BLaER1 (cell line): ENCODE measurements around the gene CES2.

Experiments used
- H3K27ac ChIP-seq: shearing (Covaris generic); formaldehyde crosslinking; 2 replicates; pipeline ENCODE4 v1.8.1; 2022
- H3K27me3 ChIP-seq: shearing (Covaris generic); formaldehyde crosslinking; 2 replicates; pipeline ENCODE4 v1.8.1; 2022
- H3K36me3 ChIP-seq: shearing (Covaris generic); formaldehyde crosslinking; 2 replicates; pipeline ENCODE4 v1.8.1; 2022
- H3K4me1 ChIP-seq: shearing (Covaris generic); formaldehyde crosslinking; 2 replicates; pipeline ENCODE4 v1.8.1; 2022
- H3K4me2 ChIP-seq: shearing (Covaris generic); formaldehyde crosslinking; 2 replicates; pipeline ENCODE4 v1.8.1; 2022
- H3K4me3 ChIP-seq: shearing (Covaris generic); formaldehyde crosslinking; 2 replicates; pipeline ENCODE4 v1.8.1; 2022
- H3K9ac ChIP-seq: shearing (Covaris generic); formaldehyde crosslinking; 2 replicates; pipeline ENCODE4 v1.8.1; 2022
- H3K9me3 ChIP-seq: shearing (Covaris generic); formaldehyde crosslinking; 2 replicates; pipeline ENCODE4 v1.8.1; 2022
- H4K20me1 ChIP-seq: shearing (Covaris generic); formaldehyde crosslinking; 2 replicates; pipeline ENCODE4 v1.8.1; 2022
- Cebpa-rat ChIP-seq: shearing (Covaris generic); IDR thresholded peaks from 2 replicates; pipeline ENCODE4 v1.8.1; 2022

The CES2 gene

DNA sequence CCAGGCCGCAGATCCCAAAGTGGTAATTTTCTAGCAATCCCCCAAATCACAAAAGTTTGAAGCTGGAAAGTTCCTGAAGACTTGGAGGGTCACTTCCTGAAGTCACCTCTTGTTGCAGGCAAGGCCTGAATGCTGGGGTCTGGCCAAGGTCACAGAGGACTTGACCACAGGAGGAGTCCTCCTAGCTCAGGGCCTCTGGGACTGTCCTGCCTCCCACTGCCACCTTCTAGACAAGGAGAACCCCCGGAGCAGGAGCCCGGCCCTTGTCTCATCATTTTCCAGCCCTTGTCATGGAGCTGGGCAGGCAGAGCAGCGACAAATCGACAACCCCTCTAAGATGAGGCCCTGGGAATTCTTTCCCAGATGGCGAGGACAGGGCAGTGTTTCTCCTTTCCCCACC lies 17.0 kb upstream of the CES2 start:
- Histone ChIP-seq H3K4me2 (no peak overlapping the region; the same call in 1 of the 2 replicates), H3K9ac (no peak overlapping the region), H3K9me3 (no peaks in the 10 kb centered on the region), H3K27ac (no peak overlapping the region), H3K4me1 (peaks cover 47% of the 10 kb centered on the region), H4K20me1 (no peaks in the 10 kb centered on the region), H3K27me3 (no peaks in the 10 kb centered on the region), H3K36me3 (no peaks in the 10 kb centered on the region), H3K4me3 (no peak overlapping the region)
- no peak for TF ChIP-seq Cebpa-rat

DNA sequence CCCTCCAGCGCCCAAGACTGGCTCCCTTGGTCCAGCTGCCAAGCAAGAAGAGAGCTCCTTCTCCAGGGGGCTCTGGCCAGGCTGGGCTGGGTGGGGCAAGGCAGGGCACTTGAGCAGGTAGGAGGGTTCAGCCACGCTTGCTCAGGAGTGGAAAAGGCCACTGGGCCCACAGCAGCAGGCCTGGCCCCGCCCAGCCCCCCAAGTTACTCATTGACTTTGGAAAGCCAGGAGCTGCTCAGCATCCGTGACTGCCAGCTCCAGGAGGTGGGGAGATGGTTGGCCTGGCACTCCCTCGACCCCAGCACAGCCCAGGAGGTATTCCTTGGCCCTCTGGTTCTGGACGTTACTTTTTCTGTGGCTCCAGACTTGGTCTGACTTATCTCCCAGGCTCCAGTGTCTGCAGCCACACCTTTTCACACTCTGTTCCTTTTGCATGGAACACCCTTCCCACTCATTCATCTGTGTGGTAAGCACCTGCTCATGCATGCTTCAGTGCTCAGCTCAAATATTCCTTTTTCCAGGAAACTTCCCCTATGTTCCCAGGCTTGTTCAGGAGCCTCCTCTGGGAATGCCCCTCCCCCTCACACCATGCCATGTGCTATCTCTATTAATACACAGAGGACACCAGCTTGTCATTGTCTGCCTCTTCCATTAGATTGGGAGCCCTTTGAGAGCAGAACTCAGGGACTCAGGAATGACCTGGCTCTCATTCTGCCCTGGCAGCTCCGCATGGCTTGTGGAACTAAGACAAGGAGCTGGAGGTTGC lies 16.3 kb upstream of the CES2 start, which contains the start of gene CDH16:
Gene CDH16 (minus strand): TSS at position 83 of the 766 bp plus-strand sequence. CDS start 820 bp downstream, outside the sequence.
- H3K9me3 ChIP-seq, result no peaks in the 10 kb centered on the region
- peaks cover 54% of the 10 kb centered on the region for H3K4me1 ChIP-seq
- H3K36me3 ChIP-seq, result no peaks in the 10 kb centered on the region
- H3K4me2 ChIP-seq, result peak within 1 kb of the TSS; percentile 45
- H3K27me3 ChIP-seq, result 0 out of 2 replicates have a peak, but pooled peaks cover under 1% of the 10 kb centered on the region
- no peaks in the 10 kb centered on the region for H4K20me1 ChIP-seq
- no peak for TF ChIP-seq Cebpa-rat
- 0 out of 2 replicates have a peak within 1 kb of the TSS, but pooled peaks have one; percentile 3 for H3K9ac ChIP-seq
- H3K4me3 ChIP-seq, result no peak within 1 kb of the TSS
- H3K27ac ChIP-seq, result 0 out of 2 replicates have a peak within 1 kb of the TSS, but pooled peaks have one; percentile 18

DNA sequence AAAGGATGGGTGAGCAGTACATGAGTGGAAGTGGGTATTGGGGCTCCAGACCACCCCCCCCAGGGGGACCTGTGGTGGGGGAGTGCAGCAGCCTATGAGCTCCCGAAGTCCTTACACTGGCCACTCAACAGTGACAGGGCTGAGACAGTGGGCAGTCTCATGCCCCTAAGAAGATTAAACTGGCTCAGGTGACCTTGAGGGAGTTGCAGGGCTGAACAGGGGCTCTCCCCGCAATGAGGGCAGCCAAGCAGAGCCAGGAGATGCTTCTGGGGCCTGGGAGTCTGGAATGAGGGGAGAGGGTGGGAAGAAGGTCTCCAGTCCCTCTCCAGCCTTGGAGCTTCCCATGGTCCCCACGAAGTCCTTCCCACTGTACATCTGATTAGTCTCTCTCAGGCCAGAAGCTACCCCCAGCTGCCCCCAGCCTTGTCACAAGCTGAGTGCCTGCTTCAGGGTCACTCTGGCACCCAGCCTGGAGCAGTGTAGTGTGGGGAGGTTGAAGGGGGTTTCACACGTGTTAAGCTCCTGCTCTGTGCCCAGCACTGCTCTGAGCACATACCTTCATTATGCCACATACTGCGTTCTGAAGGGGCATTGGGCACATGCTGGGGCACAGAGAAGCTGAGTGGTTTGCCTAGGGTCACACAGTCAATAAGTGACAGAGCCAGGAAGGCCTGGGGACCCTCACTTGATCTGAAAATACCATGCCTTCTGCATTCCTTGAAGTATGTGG lies 15.6 kb upstream of the CES2 start:
- H3K9me3 ChIP-seq, result no peaks in the 10 kb centered on the region
- no peaks in the 10 kb centered on the region for H3K36me3 ChIP-seq
- H3K27ac ChIP-seq, result 0 out of 2 replicates have a peak overlapping the region, but pooled peaks have one; percentile 18
- H4K20me1 ChIP-seq, result no peaks in the 10 kb centered on the region
- H3K9ac ChIP-seq, result 0 out of 2 replicates have a peak overlapping the region, but pooled peaks have one; percentile 3
- H3K27me3 ChIP-seq, result peaks cover 8% of the 10 kb centered on the region
- H3K4me2 ChIP-seq, result peak overlapping the region; percentile 45
- TF ChIP-seq Cebpa-rat, result no peak
- H3K4me3 ChIP-seq, result no peak overlapping the region
- H3K4me1 ChIP-seq, result peaks cover 61% of the 10 kb centered on the region

DNA sequence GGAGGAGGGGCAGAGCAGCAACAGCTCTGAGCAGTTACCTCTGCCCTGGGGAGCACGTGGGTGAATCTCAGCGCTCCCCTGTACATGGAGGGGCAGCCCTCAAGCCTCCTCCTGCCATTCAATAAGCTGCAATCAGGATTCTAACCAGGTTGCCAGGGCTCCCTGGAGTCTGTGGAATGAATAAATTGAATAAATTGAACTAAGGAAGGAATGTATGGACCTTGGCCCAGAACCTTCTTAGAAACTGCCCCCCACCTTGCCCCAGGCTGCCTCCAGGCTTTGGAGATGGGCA lies 15.1 kb upstream of the CES2 start:
- TF ChIP-seq Cebpa-rat, result no peak
- H3K27ac ChIP-seq, result no peak overlapping the region
- H3K4me1 ChIP-seq, result peaks cover 66% of the 10 kb centered on the region
- H3K27me3 ChIP-seq, result peaks cover 13% of the 10 kb centered on the region
- H3K4me3 ChIP-seq, result no peak overlapping the region
- no peaks in the 10 kb centered on the region for H3K9me3 ChIP-seq
- H3K9ac ChIP-seq, result no peak overlapping the region
- H4K20me1 ChIP-seq, result no peaks in the 10 kb centered on the region
- peak overlapping the region; percentile 45 for H3K4me2 ChIP-seq
- H3K36me3 ChIP-seq, result no peaks in the 10 kb centered on the region

DNA sequence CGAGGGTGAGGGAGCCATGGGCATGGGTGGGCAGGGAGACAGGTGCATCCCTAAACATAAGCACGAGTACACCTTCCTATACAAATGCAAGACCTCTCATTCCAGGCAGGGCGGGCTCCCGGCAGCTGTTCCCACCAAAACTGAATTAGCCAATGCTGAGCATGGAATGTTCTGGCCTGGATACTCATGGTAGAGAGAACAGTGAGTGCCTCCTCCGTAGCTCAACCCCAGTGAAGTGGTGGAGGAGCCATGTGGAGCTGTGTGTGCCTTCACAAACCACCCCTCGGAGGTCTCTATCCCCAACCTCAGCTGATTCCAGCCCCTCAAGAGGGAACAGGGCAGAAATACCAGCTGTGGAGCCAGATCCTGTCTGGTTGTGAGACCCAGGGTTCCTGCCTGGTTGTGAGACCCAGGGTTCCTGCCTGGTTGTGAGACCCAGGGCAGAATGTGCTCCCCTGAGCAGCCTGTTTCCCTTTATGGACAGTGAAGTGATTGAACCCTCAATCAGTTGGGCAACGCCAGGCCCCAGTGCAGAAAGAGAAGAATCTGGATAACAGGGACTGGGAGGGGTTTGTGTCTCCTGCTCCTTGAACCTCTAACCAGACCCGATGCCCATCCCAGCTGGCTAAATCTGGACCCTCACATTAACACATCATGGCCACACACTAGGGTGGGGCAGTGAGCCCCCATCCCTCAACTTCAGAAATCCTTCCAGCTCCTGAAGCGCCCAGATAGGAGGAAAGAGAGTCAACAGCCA lies 14.2 kb upstream of the CES2 start:
- H4K20me1 ChIP-seq, result no peaks in the 10 kb centered on the region
- H3K27me3 ChIP-seq, result peaks cover 22% of the 10 kb centered on the region
- peaks cover 75% of the 10 kb centered on the region for H3K4me1 ChIP-seq
- H3K9me3 ChIP-seq, result no peaks in the 10 kb centered on the region
- H3K9ac ChIP-seq, result peak overlapping the region; percentile 48; the same call in 1 of the 2 replicates
- no peak overlapping the region for H3K4me3 ChIP-seq
- H3K4me2 ChIP-seq, result peak overlapping the region; percentile 90
- H3K36me3 ChIP-seq, result no peaks in the 10 kb centered on the region
- H3K27ac ChIP-seq, result peak overlapping the region; percentile 89
- TF ChIP-seq Cebpa-rat, result no peak

DNA sequence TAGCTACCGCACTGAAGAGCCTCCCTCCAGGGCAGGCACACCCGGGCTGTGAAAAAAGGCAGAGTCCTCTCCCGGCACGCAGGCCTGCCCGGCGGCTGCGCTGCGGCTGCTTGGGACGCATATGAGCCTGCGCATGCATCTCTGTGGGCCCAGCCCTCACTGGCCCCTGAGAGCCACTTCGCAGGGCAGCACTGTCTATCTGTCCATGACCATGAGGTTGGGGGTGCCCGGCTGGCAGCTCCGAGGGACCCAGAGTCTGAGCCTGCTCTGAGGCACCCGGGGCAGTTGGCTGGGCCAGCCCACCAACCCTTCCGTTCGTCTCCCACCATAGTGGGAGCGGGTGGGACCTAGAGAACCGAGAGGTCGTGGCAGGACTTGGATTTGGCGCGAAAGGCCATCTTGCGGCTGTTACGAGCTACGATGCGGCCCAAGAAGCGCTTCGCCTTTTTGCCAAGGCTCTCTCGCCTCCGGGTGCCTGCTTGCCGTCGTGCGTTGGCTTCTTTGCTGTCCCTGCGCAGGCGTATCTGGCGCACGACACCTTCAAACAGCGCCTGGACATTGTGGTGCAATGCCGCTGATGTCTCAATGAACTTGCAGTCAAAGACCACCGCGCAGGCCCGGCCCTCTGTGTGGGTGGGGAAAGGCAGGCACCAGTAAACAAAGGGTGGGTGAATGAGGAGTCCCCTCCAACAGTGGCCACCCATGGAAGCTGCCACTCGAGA lies 13.4 kb upstream of the CES2 start:
- peaks cover 30% of the 10 kb centered on the region for H3K27me3 ChIP-seq
- H3K9me3 ChIP-seq, result no peaks in the 10 kb centered on the region
- no peak overlapping the region for H3K4me3 ChIP-seq
- peak overlapping the region; percentile 90 for H3K4me2 ChIP-seq
- TF ChIP-seq Cebpa-rat, result no peak
- peak overlapping the region; percentile 89 for H3K27ac ChIP-seq
- no peaks in the 10 kb centered on the region for H3K36me3 ChIP-seq
- peaks cover 83% of the 10 kb centered on the region for H3K4me1 ChIP-seq
- H3K9ac ChIP-seq, result no peak overlapping the region
- H4K20me1 ChIP-seq, result no peaks in the 10 kb centered on the region

DNA sequence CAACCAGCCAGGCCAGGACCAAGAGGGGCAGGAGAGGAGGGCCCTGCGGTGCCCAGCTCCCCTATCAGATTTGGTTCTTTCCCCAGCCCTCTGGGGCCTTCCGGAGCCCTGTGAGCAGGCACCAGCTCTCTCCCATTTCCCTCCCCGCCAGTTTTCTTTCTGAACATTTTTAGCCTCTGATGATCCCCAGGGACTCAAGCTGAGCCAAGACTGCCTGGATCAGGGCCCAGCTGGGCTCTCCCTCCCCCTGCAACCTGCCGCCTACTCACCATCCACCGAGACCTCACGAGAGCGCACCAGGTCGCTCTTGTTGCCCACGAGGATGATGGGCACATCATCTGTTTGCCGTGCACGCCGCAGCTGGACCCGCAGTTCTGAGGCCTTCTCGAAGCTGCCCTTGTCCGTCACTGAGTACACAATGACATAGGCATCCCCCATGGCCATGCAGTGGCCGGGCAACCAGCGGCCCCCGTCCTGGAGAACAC lies 12.0 kb upstream of the CES2 start:
- Histone ChIP-seq H3K27ac (peak overlapping the region; percentile 89), H3K27me3 (peaks cover 34% of the 10 kb centered on the region), H3K4me1 (peaks cover 97% of the 10 kb centered on the region), H3K36me3 (no peaks in the 10 kb centered on the region), H3K9me3 (no peaks in the 10 kb centered on the region), H3K4me3 (peak overlapping the region; percentile 45), H4K20me1 (no peaks in the 10 kb centered on the region), H3K9ac (peak overlapping the region; percentile 63), H3K4me2 (peak overlapping the region; percentile 90)
- no peak for TF ChIP-seq Cebpa-rat

DNA sequence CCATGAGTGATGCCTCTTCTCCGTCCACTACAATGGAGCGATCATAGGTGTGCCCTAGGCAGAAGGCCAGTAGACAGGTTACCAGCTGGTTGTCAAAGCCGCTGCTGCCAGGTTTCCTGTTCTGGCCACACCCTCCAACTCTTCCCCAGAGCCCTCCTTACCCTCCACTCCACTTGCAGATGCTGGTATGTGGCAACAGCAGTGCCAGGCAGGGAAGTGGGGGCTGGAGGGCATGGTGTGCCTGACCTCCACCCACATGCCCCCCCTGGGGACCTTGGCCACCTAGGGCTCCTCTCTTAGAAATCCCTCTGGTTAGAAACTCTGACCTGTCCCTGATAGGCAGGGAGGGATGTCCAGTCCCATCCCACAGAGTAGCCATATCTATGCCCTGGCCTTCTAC lies 11.4 kb upstream of the CES2 start:
- no peaks in the 10 kb centered on the region for H3K9me3 ChIP-seq
- H3K27me3 ChIP-seq, result peaks cover 34% of the 10 kb centered on the region
- peak; percentile 84 for TF ChIP-seq Cebpa-rat
- H3K4me2 ChIP-seq, result peak overlapping the region; percentile 90
- peak overlapping the region; percentile 89 for H3K27ac ChIP-seq
- no peaks in the 10 kb centered on the region for H3K36me3 ChIP-seq
- H3K9ac ChIP-seq, result no peak overlapping the region; the same call in 1 of the 2 replicates
- peaks cover 99% of the 10 kb centered on the region for H3K4me1 ChIP-seq
- H3K4me3 ChIP-seq, result peak overlapping the region; percentile 45
- no peaks in the 10 kb centered on the region for H4K20me1 ChIP-seq
